GM10248 (cell line): Measurements from ENCODE around the gene GRAMD2B.

Source experiments
- CTCF ChIA-PET: fragments of 300-600 bp; sonication (Branson Sonifier 250); formaldehyde crosslinking; extraction: SDS; loops from one replicate; lab custom pipeline; 2021; ENCODE audit warnings: antibody characterized with exemption; lab: Yijun Ruan, JAX
- POLR2A ChIA-PET: fragments of 350-650 bp; sonication (Branson Sonifier 250); formaldehyde crosslinking; extraction: SDS; loops from one replicate; lab custom pipeline; 2020; ENCODE audit warnings: antibody characterized with exemption; lab: Yijun Ruan, JAX
- DNase-seq: peaks from one replicate; pipeline ENCODE4 v3.0.0; 2012; ENCODE audit errors: extremely low spot score
- CTCF ChIP-seq: IDR thresholded peaks from 2 replicates; pipeline ENCODE4 v1.5.1; 2012; ENCODE audit warnings: mild to moderate bottlenecking, low read depth; ENCODE audit errors: extremely low read depth, missing control alignments, control extremely low read depth

The GRAMD2B gene

GRCh38 chr5:126494393-126494792 is 71.2 kb downstream of the GRAMD2B start:
- ChIA-PET CTCF (interaction anchor here (1.1 kb wide), 1 partner anchor 141 kb away, joined by 4 read pairs; no protein-coding TSS in a partner anchor), POLR2A (no interaction called here)
- DNase-seq, result no peak
- TF ChIP-seq CTCF, result no peak

- ChIA-PET CTCF (interaction anchor here (1.4 to 6.1 kb wide), 4 partner anchors 9 to 157 kb away, joined by 3 to 79 read pairs (median 4); no protein-coding TSS in a partner anchor), POLR2A (no interaction called here)
- TF ChIP-seq CTCF, result no peak
- no peak for DNase-seq
Measured at GRCh38 chr5:126497506-126497905, 74.3 kb downstream of the GRAMD2B start.

GRCh38 chr5:126499278-126499677 is 76.1 kb downstream of the GRAMD2B start:
- no peak for TF ChIP-seq CTCF
- ChIA-PET POLR2A (no interaction called here), CTCF (interaction anchor here (0.9 to 6.1 kb wide), 30 partner anchors 11 to 160 kb away, joined by 3 to 79 read pairs (median 6); no protein-coding TSS in a partner anchor)
- DNase-seq, result no peak

GRCh38 chr5:126499853-126500342 is 76.7 kb downstream of the GRAMD2B start:
- peak; percentile 67 for TF ChIP-seq CTCF
- POLR2A ChIA-PET, result no interaction called here
- CTCF ChIA-PET, result interaction anchor here (0.9 to 6.1 kb wide), 42 partner anchors 8 to 177 kb away, joined by 3 to 79 read pairs (median 6); no protein-coding TSS in a partner anchor
- DNase-seq, result peak; percentile 37

- ChIA-PET CTCF (interaction anchor here (0.9 to 6.1 kb wide), 19 partner anchors 8 to 162 kb away, joined by 3 to 79 read pairs (median 14); no protein-coding TSS in a partner anchor), POLR2A (no interaction called here)
- no peak for TF ChIP-seq CTCF
- DNase-seq, result no peak
Measured at GRCh38 chr5:126501448-126501847, 78.2 kb downstream of the GRAMD2B start.

- DNase-seq, result no peak
- ChIA-PET CTCF (interaction anchor here (1.3 kb wide), 1 partner anchor 151 kb away, joined by 3 read pairs; no protein-coding TSS in a partner anchor), POLR2A (no interaction called here)
- no peak for TF ChIP-seq CTCF
Measured at GRCh38 chr5:126503602-126504104, 80.4 kb downstream of the GRAMD2B start.
